GM18498 (cell line): ENCODE results near the gene ZNF365.
A peak's percentile ranks its signal among the peaks of the same experiment; 100 is the strongest.
"Not testable (repeated sequence)": the region's sequence is repeated elsewhere in the genome, so short reads cannot be mapped to it uniquely, and the experiment has no call there.

ENCODE experiments used
- ATAC-seq: cut with Tn5 transposase; IDR thresholded peaks from one replicate; pipeline ENCODE4 v1.9.1; 2021; ENCODE audit warnings: mild to moderate bottlenecking, moderate library complexity; ENCODE audit not compliant: unreplicated experiment

Gene ZNF365

DNA sequence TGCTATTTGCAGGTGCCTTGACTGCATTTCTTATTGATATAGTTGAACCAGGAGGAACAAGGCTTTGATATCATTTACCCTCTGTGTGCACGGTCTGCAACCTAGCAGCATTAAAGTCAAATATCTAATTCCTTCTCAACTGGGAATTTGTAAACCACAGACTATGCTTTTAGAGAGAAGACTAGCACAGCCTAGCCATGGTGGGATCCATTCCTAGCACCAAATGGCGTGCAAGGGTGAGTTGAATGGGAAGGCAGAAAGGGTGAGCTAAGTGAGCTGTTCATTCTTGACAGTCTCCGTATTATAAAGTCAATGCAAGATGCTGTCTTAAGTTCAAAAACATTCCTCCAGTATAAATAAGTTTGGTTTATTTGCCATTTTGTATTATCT is 2.9 kb downstream of the ZNF365 start:
- no peak for ATAC-seq

- no peak for ATAC-seq
Measured at GRCh38 chr10:62377966-62378365, 3.8 kb downstream of the ZNF365 start.

DNA sequence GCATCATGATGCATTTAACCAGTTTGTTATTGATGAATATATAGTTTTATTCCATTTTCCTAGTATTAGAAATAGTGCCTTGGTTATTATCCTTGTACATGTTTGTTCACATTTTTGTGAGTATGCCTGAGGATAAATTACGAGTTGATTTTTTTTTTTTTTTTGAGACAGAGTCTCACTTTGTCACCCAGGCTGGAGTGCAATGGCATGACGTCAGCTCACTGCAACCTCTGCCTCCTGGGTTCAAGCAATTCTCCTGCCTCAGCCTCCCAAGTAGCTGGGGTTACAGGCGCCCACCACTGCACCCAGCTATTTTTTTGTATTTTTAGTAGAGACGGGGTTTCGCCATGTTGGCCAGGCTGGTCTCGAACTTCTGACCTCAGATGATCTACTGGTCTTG is 4.7 kb downstream of the ZNF365 start:
- ATAC-seq = not testable (repeated sequence)

GRCh38 chr10:62379394-62379793 is 5.2 kb downstream of the ZNF365 start:
- no peak for ATAC-seq

GRCh38 chr10:62380016-62380415 is 5.8 kb downstream of the ZNF365 start:
- no peak for ATAC-seq

- ATAC-seq = no peak
Measured at GRCh38 chr10:62381385-62382102, 7.4 kb downstream of the ZNF365 start.

DNA sequence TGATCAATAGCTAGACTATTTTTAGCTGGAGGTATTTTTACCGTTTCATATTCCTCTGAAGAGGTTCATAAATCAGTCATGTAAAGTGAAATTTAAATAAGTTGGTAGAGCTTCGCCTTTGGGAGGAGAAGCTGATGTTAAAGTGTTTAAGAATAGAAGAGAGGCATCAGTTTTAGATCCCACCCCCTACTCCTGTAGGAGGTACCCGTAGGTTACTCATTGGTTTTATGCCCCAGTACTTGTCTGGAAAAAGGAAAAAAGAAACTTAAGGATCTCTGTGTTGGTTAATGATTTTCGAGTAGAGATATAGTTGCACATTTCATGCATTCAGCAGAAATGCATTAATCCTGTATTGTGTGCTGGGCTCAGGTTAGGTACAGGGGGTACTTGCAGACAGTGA is 8.7 kb downstream of the ZNF365 start:
- ATAC-seq = no peak

GRCh38 chr10:62384057-62384446 is 9.9 kb downstream of the ZNF365 start:
- peak; percentile 74 for ATAC-seq

- no peak for ATAC-seq
Measured at GRCh38 chr10:62384447-62385081, 10.4 kb downstream of the ZNF365 start.

- no peak for ATAC-seq
Measured at GRCh38 chr10:62386356-62387320, 12.5 kb downstream of the ZNF365 start.

DNA sequence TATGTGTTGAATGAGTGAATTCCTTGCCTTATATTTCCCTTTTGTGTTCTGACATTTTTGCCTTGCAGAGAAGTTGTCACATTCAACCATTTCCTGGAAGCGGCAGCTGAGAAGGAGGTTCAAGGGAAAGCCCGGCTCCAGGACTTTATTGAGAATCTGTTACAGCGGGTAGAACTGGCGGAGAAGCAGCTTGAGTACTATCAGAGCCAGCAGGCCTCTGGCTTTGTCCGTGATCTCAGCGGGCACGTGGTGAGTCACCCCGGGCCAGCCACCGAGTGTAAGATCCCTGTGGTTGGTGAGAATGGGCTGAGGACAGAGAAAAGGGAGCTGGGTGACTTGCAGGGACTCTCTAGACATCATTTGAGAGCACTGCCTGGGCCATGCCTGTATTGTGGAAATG is 14.2 kb downstream of the ZNF365 start:
- no peak for ATAC-seq

DNA sequence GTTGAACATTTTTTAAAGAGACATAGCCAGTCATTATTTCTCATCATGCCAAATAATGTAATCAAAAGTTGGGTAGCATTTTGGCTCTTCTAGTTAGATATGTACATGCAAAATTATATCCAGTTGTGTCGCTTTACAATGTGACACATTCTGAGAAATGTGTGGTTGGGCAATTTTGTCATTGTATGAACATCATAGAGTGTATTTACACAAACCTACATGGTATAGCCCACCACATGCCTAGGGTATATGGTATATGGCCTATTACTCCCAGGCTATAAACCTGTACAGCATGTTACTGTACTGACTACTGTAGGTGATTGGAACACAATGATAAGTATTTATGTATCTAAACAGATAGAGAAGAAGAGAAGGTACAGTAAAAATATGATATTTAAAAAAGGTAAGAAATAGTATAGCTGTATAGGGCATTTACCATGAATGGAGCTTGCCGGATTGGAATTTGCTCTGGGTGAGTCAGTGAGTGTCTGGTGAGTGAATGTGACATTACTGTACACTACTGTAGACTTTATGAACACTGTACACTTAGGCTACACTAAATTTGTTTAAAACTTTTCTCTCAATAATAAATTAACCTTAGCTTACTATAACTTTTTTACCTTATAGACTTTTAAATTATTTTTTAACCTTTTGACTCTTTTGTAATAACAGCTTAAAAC is 16.5 kb downstream of the ZNF365 start:
- ATAC-seq = no peak

- no peak for ATAC-seq
Measured at GRCh38 chr10:62393237-62393636, 19.1 kb downstream of the ZNF365 start.

GRCh38 chr10:62394556-62395018 is 20.4 kb downstream of the ZNF365 start:
- no peak for ATAC-seq

DNA sequence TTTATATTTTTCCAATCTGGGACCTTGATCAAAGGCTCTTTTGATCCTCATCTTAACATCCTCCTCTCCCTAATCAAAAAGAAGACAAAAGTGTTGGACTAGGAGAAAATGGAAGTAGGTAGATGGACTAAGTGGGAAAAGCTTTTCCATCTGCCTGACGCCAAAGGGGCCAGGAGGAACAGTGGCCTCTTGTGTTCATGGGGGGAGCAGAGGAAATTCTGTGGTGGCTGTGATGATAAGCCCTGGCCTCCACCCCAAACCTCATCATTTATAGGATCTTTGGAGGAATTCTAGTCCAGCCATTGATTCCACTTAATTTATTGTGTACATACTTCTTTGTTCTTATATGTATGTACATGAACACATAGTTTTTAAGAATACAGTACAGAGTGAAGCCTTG is 21.7 kb downstream of the ZNF365 start:
- no peak for ATAC-seq

DNA sequence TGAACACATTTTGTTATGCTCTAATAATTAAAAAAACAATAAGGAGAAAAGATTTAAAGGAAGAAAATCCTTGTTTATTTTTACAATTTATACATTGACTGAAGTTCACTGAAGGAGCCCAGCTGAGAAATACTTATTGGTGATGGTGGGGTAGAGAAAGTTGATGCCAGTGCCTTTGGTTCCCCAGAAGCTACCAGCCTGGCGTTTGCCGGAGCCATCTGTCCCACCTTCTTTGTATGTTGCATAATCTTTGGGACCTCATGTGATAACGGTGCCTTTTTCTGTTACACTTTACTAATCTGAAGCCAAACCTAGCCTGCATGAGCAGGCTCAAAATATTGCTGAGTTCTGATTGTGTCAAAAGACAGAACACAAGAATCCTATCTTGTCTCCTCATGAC is 22.7 kb downstream of the ZNF365 start:
- ATAC-seq = no peak

- ATAC-seq = no peak
Measured at GRCh38 chr10:62399211-62399610, 25.0 kb downstream of the ZNF365 start.

GRCh38 chr10:62402508-62402907 is 28.3 kb downstream of the ZNF365 start:
- ATAC-seq = no peak

GRCh38 chr10:62410528-62410927 is 36.4 kb downstream of the ZNF365 start:
- not testable (repeated sequence) for ATAC-seq

GRCh38 chr10:62410934-62411333 is 36.8 kb downstream of the ZNF365 start:
- ATAC-seq = not testable (repeated sequence)

DNA sequence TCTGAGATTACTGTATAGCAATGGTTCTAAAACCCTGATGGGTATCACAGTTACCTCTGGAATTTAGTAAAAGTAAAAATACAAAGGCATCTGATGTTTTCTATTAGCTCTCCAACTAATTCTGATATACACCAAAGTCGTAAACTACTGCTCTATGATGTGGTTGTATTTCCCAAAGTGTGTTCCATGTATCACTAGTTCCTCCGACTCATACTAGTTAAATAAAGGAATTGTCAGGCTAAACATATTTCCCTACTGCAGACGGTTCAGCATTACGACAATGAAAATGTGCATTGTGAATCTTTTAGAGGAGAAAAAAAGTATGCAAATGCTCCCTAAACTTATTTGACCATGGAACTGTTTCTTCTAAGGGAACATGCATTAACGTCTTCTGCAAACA is 38.9 kb downstream of the ZNF365 start:
- no peak for ATAC-seq
